Endothelial cell of umbilical vein (primary cell): ENCODE measurements around the gene FOLR3. TPM values are rescaled to one million over a fixed set of nuclear protein-coding genes. Genes with fewer than 3 reads are reported as not detected.
"Not testable (repeated sequence)": the region's sequence is repeated elsewhere in the genome, so short reads cannot be mapped to it uniquely, and the experiment has no call there.

ENCODE experiments used
- BruUV-seq: library from RNA; stranded (reverse); fragments of 400-500 nt; replicated peaks from 2 replicates; lab custom pipeline; 2021; lab: Mats Ljungman, UMichigan
- CTCF ChIA-PET: fragments of 300-600, 350-600 bp; sonication (Branson Sonifier 250); formaldehyde crosslinking; loops from one replicate; lab custom pipeline; 2021; ENCODE audit warnings: antibody characterized with exemption, inconsistent platforms; lab: Charles Lee
- POLR2A ChIA-PET: fragments of 300-600, 350-600 bp; sonication (Branson Sonifier 250); formaldehyde crosslinking; loops from one replicate; lab custom pipeline; 2021; ENCODE audit warnings: antibody characterized with exemption, inconsistent platforms; lab: Charles Lee
- DNase-seq: peaks from one replicate; pipeline ENCODE4 v3.0.0-alpha.2; 2011; ENCODE audit warnings: low read depth, low spot score
- FAIRE-seq: peaks from 2 replicates; lab custom pipeline; 2011; peaks lifted over from hg19 to GRCh38; lab: Jason Lieb, UNC
- H2AFZ ChIP-seq: 2 replicates; pipeline ENCODE4 v1.6.0; 2012; ENCODE audit warnings: low read depth, low read length, control low read depth, inconsistent platforms
- H3K27ac ChIP-seq: 2 replicates; pipeline ENCODE4 v1.5.1; 2011; ENCODE audit warnings: low read depth, mild to moderate bottlenecking, control low read depth, low read length, moderate library complexity; ENCODE audit not compliant: insufficient read depth
- H3K27me3 ChIP-seq, 2 experiments: 2 replicates each; pipeline versions ENCODE4 v1.6.0 to v1.6.1; 2011; ENCODE audit warnings: low read length in 2 of 2, mixed read lengths in 1 of 2; ENCODE audit not compliant: control insufficient read depth in 2 of 2, insufficient read depth in 2 of 2
- H3K36me3 ChIP-seq, 2 experiments: 2 replicates in 1 of 2; 3 replicates in 1 of 2; pipeline ENCODE4 v1.5.1; 2011; ENCODE audit warnings: low read length in 2 of 2, mild to moderate bottlenecking in 1 of 2, moderate library complexity in 1 of 2; ENCODE audit not compliant: control insufficient read depth in 2 of 2, insufficient read depth in 2 of 2; ENCODE audit errors: extremely low read depth in 1 of 2
- H3K4me1 ChIP-seq: 3 replicates; pipeline ENCODE4 v1.5.1; 2011; ENCODE audit warnings: mild to moderate bottlenecking, low read length; ENCODE audit not compliant: control insufficient read depth, insufficient read depth; ENCODE audit errors: extremely low read depth
- H3K4me2 ChIP-seq: 2 replicates; pipeline ENCODE4 v1.6.1; 2011; ENCODE audit warnings: low read length, control low read depth, mixed read lengths; ENCODE audit not compliant: insufficient read depth
- H3K4me3 ChIP-seq, 3 experiments: fragments of 200-600 bp in 1 of 3; sonication (generic), shearing (Covaris generic) in 1 of 3; replicated peaks in 1 of 3; 2 replicates each; pipeline ENCODE4 v1.5.1; 2011 to 2016; ENCODE audit warnings: control low read depth in 3 of 3, low read length in 3 of 3, mild to moderate bottlenecking in 2 of 3, inconsistent platforms in 1 of 3, low read depth in 1 of 3, moderate library complexity in 1 of 3; ENCODE audit not compliant: insufficient read depth in 1 of 3
- H3K79me2 ChIP-seq: 2 replicates; pipeline ENCODE4 v1.6.0; 2012; ENCODE audit warnings: low read length, inconsistent platforms; ENCODE audit not compliant: control insufficient read depth, insufficient read depth
- H3K9ac ChIP-seq: replicated peaks from 2 replicates; pipeline ENCODE3; 2011; ENCODE audit warnings: low read length, control low read depth; ENCODE audit not compliant: insufficient read depth; ENCODE audit errors: extremely low read depth
- H3K9me1 ChIP-seq: replicated peaks from 3 replicates; pipeline ENCODE4 v1.6.0; 2011; ENCODE audit warnings: mild to moderate bottlenecking, low read length; ENCODE audit not compliant: control insufficient read depth, insufficient read depth; ENCODE audit errors: extremely low read depth
- H3K9me3 ChIP-seq: replicated peaks from 2 replicates; pipeline ENCODE4 v1.5.1; 2012; ENCODE audit warnings: low read length, inconsistent platforms; ENCODE audit not compliant: control insufficient read depth, insufficient read depth
- H4K20me1 ChIP-seq: replicated peaks from 2 replicates; pipeline ENCODE3; 2011; ENCODE audit warnings: mild to moderate bottlenecking, low read length; ENCODE audit not compliant: control insufficient read depth, insufficient read depth; ENCODE audit errors: extremely low read depth
- CTCF ChIP-seq, 2 donors: IDR thresholded peaks; 1 replicate in 1 of 2; 2 replicates in 1 of 2; pipeline ENCODE4 v1.5.1; 2011; ENCODE audit warnings: low read length in 2 of 2, mild to moderate bottlenecking in 2 of 2, moderate library complexity in 2 of 2, control low read depth in 1 of 2, inconsistent platforms in 1 of 2, low read depth in 1 of 2; ENCODE audit not compliant: insufficient read depth in 1 of 2; ENCODE audit errors: extremely low read depth in 1 of 2
- EZH2 ChIP-seq: IDR thresholded peaks from 2 replicates; pipeline ENCODE4 v1.6.1; 2012; ENCODE audit warnings: borderline replicate concordance, low read depth, mild to moderate bottlenecking, moderate library complexity, low read length, inconsistent platforms; ENCODE audit not compliant: severe bottlenecking
- FOS ChIP-seq: IDR thresholded peaks from 2 replicates; pipeline ENCODE4 v1.6.1; 2011; ENCODE audit warnings: mild to moderate bottlenecking, low read length, moderate library complexity, borderline replicate concordance; ENCODE audit not compliant: insufficient read depth
- GATA2 ChIP-seq: IDR thresholded peaks from 2 replicates; pipeline ENCODE4 v1.7.0; 2011; ENCODE audit warnings: low read depth, mild to moderate bottlenecking, moderate library complexity, mixed read lengths, low read length; ENCODE audit not compliant: insufficient read length, insufficient read depth
- JUN ChIP-seq: IDR thresholded peaks from 2 replicates; pipeline ENCODE4 v1.6.1; 2011; ENCODE audit warnings: borderline replicate concordance, low read depth; ENCODE audit not compliant: insufficient read length, insufficient read depth
- MAX ChIP-seq: IDR thresholded peaks from 2 replicates; pipeline ENCODE4 v1.6.1; 2011; ENCODE audit not compliant: insufficient read depth, insufficient read length
- MYC ChIP-seq: IDR thresholded peaks from one replicate; pipeline ENCODE4 v1.6.1; 2011; ENCODE audit warnings: mild to moderate bottlenecking, low read depth, low read length
- POLR2A ChIP-seq: IDR thresholded peaks from 2 replicates; pipeline ENCODE4 v1.6.1; 2012; ENCODE audit warnings: low read depth, mild to moderate bottlenecking, control low read depth, low read length
- POLR2AphosphoS5 ChIP-seq: IDR thresholded peaks from 2 replicates; pipeline ENCODE4 v1.6.1; 2012; ENCODE audit warnings: low read depth, mild to moderate bottlenecking, control low read depth, low read length, moderate library complexity; ENCODE audit not compliant: insufficient read depth
- dilution Hi-C: fragments of 300-500 bp; cut with MboI; formaldehyde crosslinking; loops from one replicate; pipeline ENCODE4 v1.15.0; 2019; ENCODE audit warnings: low sequenced_read_pairs; ENCODE audit not compliant: extremely low pct_ligation_motif_present
- intact Hi-C: fragments of 100-400 bp; cut with micrococcal nuclease; formaldehyde crosslinking; loops from one replicate; pipeline ENCODE4 v1.10.0; 2022
- polyA plus RNA-seq, 4 experiments: library from polyadenylated mRNA; depleted of rRNA in 3 of 4; stranded (reverse) in 3 of 4; unstranded in 1 of 4; fragments of >200 nt; gene quantifications; 2 replicates each; pipeline versions ENCODE4 v1.2.1 to v1.2.3, GENCODE V29; 2011 to 2012; ENCODE audit warnings: missing spikeins in 1 of 4
- total RNA-seq: library from RNA; stranded (reverse); gene quantifications from 2 replicates; pipeline ENCODE4 v1.2.3, GENCODE V29; 2021

FOLR3 gene
- total and polyA plus RNA-seq, 2 donors (not counting 3 experiments of a cell fraction or from before 2014, with no cell fraction given): not detected

- BruUV-seq: no TSS peak
- peaks cover 3 to 7% of the 10 kb centered on the region in 2 experiments for H3K27me3 ChIP-seq
Observed at GRCh38 chr11:72150882-72151281, 15.4 kb downstream of the FOLR3 start.

GRCh38 chr11:72153874-72154273, 18.3 kb downstream of the FOLR3 start:
- H3K4me2 ChIP-seq, intact Hi-C loops, H3K4me3 ChIP-seq, H3K27me3 ChIP-seq, BruUV-seq, FAIRE-seq, H3K36me3 ChIP-seq, H4K20me1 ChIP-seq, H3K9ac ChIP-seq, H3K79me2 ChIP-seq, H3K4me1 ChIP-seq, H2AFZ ChIP-seq, H3K9me1 ChIP-seq, DNase-seq, dilution Hi-C loops, H3K9me3 ChIP-seq, H3K27ac ChIP-seq: not testable (repeated sequence)
- ChIA-PET CTCF (interaction anchor here (1.5 to 2.9 kb wide), 3 partner anchors 9 to 129 kb away, joined by 3 to 18 read pairs (median 13); no protein-coding TSS in a partner anchor), POLR2A (interaction anchor here (0.5 kb wide), 1 partner anchor 9 kb away, joined by 4 read pairs; no protein-coding TSS in a partner anchor)

More at GRCh38 chr11:72150882-72151281, 15.4 kb downstream of the FOLR3 start:
- intact Hi-C loops: no loop called here
- no peak overlapping the region for H2AFZ ChIP-seq
- no peak overlapping the region for H3K4me2 ChIP-seq
- TF ChIP-seq EZH2: no peak
- TF ChIP-seq MYC: no peak
- TF ChIP-seq GATA2: no peak
- TF ChIP-seq MAX: no peak
- no peak for TF ChIP-seq FOS
- no peak for TF ChIP-seq POLR2A
- TF ChIP-seq JUN: no peak
- TF ChIP-seq CTCF (IDR thresholded peaks at IDR 0.05; ENCODE audit: extremely low read depth in 1 of 2, insufficient read depth in 1 of 2, low read depth in 1 of 2, low read length in 2 of 2): no peak
- no peak for TF ChIP-seq POLR2AphosphoS5
- no peaks in the 10 kb centered on the region for H3K36me3 ChIP-seq
- ChIA-PET CTCF (interaction anchor here (0.6 to 1.2 kb wide), 2 partner anchors 125 to 276 kb away, joined by 3 to 4 read pairs; no protein-coding TSS in a partner anchor), POLR2A (no interaction called here)
- dilution Hi-C loops: no loop called here
- H4K20me1 ChIP-seq: no peaks in the 10 kb centered on the region
- H3K4me3 ChIP-seq: no peak overlapping the region
- no peaks in the 10 kb centered on the region for H3K4me1 ChIP-seq
- H3K79me2 ChIP-seq: no peaks in the 10 kb centered on the region
- no peak for DNase-seq
- H3K27ac ChIP-seq: no peak overlapping the region
- no peaks in the 10 kb centered on the region for H3K9me3 ChIP-seq
- no peak overlapping the region for H3K9ac ChIP-seq
- FAIRE-seq: no peak
- H3K9me1 ChIP-seq: no peaks in the 10 kb centered on the region
